Renal cortical epithelial cell (primary cell): ENCODE data around the gene PLD2. TPM values are rescaled to one million over a fixed set of nuclear protein-coding genes. Genes with fewer than 3 reads are reported as not detected.

ENCODE experiments used
- DNase-seq: peaks from one replicate; pipeline ENCODE4 v3.0.0-alpha.2; 2011; ENCODE audit warnings: low read depth
- total RNA-seq: library from RNA; depleted of rRNA; stranded (reverse); fragments of >200 nt; gene quantifications from 2 replicates; pipeline ENCODE4 v1.2.3, GENCODE V29; 2014

PLD2 gene, protein sequence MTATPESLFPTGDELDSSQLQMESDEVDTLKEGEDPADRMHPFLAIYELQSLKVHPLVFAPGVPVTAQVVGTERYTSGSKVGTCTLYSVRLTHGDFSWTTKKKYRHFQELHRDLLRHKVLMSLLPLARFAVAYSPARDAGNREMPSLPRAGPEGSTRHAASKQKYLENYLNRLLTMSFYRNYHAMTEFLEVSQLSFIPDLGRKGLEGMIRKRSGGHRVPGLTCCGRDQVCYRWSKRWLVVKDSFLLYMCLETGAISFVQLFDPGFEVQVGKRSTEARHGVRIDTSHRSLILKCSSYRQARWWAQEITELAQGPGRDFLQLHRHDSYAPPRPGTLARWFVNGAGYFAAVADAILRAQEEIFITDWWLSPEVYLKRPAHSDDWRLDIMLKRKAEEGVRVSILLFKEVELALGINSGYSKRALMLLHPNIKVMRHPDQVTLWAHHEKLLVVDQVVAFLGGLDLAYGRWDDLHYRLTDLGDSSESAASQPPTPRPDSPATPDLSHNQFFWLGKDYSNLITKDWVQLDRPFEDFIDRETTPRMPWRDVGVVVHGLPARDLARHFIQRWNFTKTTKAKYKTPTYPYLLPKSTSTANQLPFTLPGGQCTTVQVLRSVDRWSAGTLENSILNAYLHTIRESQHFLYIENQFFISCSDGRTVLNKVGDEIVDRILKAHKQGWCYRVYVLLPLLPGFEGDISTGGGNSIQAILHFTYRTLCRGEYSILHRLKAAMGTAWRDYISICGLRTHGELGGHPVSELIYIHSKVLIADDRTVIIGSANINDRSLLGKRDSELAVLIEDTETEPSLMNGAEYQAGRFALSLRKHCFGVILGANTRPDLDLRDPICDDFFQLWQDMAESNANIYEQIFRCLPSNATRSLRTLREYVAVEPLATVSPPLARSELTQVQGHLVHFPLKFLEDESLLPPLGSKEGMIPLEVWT
- 16.0 and 21.3 TPM in 2 replicates for total RNA-seq

DNA sequence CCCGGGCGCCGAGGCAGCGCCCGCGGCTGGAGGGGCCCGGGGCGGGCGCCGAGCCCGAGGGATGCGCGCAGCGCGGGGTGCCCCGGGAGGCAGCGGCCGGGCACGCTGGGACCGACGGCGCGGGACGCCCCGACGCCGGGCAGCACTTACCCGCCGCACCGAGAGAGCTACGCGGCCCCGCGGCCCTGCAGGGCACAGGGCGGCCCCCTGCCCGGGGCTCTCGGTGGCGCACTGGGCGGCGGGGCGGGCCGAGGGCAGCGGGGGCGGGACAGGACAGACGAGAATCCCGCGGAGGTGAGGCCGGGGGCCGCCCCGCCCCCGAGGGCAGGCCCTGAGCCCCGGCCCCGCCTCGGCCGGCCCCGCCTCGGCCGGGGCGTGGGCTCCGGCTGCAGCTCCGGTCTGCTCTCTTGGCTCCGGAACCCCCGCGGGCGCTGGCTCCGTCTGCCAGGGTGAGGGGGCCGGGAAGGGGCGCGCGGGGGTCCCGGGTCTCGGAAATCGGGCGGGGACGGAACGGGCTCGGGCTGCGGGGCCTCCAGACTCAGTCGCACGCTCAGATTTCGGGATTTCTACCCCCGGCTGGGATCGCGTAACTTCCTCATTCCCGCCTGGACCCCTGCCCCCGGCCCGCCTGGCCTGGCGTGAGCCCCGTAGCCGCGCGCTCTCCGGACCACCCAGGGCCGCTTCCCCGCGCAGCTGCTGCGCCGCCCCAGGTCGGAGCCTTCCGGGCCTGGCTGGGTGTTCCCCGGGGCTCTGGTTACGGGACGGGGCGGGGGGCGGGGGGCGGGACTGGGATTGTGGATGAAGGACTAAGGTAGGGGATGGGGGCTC is at the start of gene PLD2:
Gene PLD2 (plus strand): TSS at position 376 of the 828 bp plus-strand sequence. CDS start 621 bp downstream, outside the sequence.
- peak; percentile 44 for DNase-seq

GRCh38 chr17:4759776-4760236 is 47.1 kb upstream of the PLD2 start:
- DNase-seq: no peak

DNA sequence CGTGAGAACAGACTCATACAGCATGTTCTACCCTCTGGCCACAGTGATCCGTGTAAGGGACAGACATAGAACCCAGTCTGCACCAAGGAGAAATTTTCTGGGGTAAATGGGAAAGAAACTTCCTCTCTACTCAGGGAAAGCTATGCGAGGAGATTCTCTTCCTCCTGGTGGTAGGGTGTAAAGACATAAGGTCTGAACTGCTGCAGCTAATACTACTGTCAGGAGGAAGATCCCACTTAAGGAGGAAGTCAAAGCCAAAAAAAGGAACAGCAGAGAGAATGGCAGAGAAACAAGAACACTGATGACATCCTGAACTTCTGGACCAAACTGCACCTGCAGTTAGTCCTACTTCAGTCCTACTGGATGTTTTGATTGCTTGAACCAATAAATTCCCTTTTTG is 42.4 kb upstream of the PLD2 start:
- DNase-seq: no peak

GRCh38 chr17:4766201-4766600 is 40.8 kb upstream of the PLD2 start:
- no peak for DNase-seq

DNA sequence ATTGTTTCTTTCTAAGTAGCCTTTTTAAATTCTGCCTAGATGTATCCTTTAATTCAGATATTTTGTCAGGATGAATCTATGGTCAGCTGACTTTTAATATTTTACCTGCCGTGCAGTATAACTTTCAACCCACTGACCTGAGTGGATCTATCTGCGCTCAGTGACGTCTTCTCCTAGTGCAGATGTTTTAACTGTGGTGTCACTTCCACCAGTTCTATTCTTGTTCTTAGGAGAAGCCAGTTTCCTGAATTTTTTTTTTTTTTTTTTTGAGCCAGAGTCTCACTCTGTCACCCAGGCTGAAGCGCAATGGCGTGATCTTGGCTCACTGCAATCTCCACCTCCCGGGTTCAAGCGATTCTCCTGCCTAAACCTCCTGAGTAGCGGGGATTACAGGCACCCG is 40.2 kb upstream of the PLD2 start:
- no peak for DNase-seq

DNA sequence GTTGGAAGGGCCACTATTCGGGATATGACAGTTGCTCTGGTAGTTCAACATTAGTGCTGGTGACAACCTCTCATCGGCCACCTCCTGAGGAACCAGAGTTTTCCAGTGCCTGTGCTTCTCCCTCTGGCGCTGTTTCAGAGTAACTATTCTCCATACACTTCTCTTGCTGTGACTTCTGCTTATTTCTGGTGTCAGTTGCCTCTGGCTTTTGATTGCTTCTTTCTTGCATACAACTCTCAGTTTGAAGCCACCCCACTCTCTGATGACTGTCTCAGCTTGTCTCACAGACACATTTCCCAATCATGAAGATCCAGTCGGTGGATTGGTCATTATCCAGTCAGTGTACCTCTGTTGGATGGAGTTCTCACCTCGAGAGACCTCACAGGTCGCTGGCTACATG is 38.7 kb upstream of the PLD2 start:
- no peak for DNase-seq

DNA sequence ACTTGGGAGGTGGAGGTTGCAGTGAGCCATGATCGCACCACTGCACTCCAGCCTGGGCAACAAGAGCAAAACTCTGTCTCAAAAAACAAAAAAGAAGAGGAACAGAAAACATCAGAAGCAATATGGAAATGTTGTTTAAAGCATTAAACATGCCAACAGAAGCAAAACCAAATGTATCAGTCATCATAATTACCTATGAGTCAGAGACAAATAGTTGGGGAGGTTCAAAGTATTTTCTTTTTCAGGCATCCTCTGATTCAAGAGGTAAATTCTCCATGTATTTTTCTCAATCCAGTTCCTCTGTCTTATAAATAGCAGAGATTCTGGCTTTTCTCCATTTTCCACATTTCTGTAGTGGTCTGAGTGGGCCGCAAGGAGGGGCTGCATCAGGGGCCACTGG is 37.3 kb upstream of the PLD2 start:
- DNase-seq: peak; percentile 22

DNA sequence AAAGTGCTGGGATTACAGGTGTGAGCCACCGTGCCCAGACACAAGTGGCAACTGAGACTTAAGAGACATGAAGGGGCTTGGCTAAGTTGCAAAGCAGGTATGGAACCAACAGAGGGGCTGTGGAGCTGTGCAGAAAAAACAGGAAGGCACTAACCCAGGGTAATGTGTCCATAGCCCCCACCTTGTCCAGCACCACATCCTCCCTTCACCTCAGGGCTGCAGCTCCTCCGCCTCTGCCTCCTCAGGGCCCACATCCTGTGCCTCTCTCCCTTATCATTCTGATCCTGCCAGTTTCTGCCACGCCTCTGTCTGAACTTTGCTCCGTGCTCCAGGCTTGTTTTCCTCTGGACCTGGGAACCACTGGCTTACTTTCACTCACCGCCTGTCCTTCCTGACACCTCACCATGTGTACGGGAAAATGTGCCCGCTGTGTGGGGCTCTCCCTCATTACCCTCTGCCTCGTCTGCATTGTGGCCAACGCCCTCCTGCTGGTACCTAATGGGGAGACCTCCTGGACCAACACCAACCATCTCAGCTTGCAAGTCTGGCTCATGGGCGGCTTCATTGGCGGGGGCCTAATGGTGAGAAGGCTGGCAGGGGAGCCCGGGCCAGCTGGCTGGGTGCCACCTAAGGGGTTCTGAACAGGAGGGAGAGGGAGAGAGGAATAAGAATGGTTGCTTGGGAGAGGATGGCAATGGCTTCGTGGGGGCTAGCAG is 35.3 kb upstream of the PLD2 start, which contains the start of gene TM4SF5:
Gene TM4SF5 (plus strand): TSS at position 368 of the 716 bp plus-strand sequence. CDS start 37 bp downstream, at position 405.
- DNase-seq: peak; percentile 19

- no peak for DNase-seq
Observed at GRCh38 chr17:4772235-4772613, 34.7 kb upstream of the PLD2 start.

DNA sequence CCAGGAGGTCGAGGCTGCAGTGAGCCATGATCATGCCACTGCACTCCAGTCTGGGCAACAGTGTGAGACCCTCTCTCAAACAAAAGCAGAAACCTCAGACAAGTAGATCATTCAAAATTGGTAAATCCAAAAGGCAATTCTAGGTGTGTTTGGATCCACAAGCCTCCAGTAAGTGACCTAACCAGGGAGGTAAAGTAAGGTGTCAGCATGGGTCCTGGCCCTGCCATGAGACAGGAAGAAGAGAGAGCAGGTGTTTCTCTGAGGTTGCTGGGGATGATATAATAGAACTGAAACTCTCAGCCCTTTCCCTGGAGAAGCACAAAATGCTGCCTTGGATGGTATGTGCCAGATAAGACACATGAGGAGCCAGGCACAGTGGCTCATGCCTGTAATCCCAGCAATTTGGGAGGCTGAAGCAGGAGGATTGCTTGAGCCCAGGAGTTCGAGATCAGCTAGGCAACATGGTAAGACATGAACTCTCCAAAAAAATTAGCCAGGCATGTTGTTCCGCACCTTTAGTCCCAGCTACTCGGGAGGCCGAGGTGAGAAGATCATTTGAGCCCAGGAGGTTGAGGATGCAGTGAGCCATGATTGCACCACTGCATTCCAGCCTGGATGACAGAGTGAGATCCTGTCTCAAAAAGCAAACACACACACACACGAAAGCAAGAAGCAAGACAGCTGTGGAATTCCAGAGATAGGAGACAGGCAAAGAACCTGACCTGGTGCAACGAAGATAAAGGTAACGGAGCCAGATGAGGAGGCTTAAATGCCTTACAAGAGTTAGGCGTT is 28.8 kb upstream of the PLD2 start:
- DNase-seq: no peak

DNA sequence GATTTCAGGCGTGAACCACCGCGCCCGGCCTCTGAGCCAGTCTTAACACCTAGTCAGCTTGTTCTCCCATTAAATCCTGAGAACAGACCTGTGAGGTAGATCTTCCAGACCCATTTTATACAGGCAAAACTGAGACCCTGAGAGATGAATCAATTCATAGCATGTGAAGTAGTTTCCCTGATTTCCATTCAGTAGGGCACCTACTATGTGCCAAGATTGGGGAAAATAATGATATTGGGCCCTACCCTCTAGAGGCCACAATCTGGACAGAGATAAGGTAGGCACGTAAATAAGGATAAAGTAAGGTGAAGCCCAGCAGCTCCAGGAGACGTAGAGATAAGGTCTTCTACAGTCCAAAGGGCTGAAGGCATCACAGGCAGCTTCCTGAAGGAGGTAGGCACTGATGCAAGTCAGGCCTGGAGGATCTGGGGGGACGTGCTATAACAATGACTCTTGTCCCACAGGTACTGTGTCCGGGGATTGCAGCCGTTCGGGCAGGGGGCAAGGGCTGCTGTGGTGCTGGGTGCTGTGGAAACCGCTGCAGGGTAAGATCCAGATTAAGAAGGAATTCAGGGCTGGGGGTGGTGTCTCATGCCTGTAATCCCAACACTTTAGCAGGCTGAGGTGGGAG is 26.5 kb upstream of the PLD2 start:
- DNase-seq: no peak

DNA sequence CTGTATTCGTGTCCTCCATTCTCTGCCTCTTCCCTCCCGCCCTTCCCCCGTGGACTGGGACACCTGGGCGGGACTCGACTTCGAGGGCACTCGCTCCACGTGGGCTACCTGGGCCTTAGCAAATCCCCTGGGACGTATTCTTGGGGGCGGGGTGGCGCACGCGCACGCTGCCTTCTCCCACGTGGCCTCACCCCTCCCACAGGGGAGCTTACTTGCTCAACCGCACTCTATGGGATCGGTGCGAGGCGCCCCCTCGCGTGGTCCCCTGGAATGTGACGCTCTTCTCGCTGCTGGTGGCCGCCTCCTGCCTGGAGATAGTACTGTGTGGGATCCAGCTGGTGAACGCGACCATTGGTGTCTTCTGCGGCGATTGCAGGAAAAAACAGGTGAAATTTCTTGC is 24.3 kb upstream of the PLD2 start:
- DNase-seq: no peak

GRCh38 chr17:4785311-4786105 is 21.4 kb upstream of the PLD2 start:
- DNase-seq: no peak

DNA sequence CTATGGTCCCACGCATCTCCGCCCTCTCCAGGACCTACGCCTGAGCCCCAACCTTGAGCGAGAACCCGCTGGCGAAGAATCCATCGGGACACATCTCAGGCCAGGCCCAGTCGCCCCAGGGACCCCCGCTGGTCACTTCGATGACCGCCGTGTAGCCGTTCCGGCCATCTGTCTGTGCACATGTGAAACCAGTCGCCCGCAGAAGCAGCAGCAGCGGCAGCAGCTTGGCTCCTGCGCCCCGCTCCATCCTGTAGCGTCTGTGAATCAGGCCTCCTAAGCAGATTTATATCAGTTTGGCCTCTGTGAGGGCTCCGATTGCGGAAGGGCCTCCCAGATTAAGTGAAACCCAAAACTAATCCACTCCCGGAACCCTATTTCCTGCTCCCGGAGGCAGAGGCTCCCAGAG is 20.8 kb upstream of the PLD2 start, which contains the start of gene VMO1:
Gene VMO1 (minus strand): TSS at position 259 of the 406 bp plus-strand sequence. CDS start 12 bp downstream, at position 247.
- no peak for DNase-seq

GRCh38 chr17:4786516-4786915 is 20.4 kb upstream of the PLD2 start:
- DNase-seq: no peak

- DNase-seq: no peak
Observed at GRCh38 chr17:4788159-4788806, 18.7 kb upstream of the PLD2 start.

DNA sequence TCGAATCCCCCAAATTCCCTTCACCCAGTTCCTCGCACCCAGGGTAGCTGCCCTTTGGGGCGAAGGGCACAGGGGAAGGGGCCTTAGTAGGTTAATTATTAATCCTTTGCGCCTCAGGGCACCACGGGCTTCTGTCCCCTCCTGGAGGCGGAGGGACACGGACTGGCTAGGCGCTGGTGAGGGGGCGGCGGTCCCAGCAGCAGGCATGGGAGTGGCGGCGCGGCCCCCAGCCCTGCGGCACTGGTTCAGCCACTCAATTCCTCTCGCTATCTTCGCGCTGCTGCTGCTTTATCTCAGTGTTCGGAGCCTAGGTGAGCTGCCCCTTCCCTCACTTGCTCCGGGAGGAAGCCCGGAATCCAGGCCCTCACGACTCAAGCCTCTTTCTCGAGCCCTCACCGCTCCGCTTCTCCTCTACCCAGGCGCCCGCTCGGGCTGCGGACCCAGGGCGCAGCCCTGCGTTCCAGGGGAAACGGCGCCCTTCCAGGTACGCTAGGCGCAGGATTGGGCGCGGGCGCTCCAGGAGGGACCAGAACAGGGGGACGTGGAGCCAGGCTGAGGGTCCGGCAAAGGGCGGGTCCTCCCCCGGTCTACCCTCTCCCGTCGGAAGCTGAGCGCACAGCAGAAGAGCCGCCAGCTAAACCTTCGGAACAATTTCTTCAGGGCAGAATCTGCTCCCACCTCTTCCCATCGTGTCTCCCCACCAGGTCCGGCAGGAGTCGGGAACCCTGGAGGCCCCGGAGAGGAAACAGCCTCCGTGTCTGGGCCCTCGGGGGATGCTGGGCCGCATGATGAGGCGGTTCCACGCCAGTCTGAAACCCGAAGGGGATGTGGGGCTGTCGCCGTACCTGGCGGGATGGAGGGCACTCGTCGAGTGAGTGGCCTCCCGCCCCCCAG is 17.9 kb upstream of the PLD2 start, which contains the start of gene GLTPD2:
Gene GLTPD2 (plus strand): TSS at position 158 of the 894 bp plus-strand sequence. CDS start 48 bp downstream, at position 206.
- no peak for DNase-seq
